Hematopoietic multipotent progenitor cell treated with erythropoietin and hydrocortisone succinate and interleukin-3 and kit ligand, for 17 days (in vitro differentiated cells): Measurements from ENCODE around the gene C1QTNF8.

Experiments
- DNase-seq: peaks from one replicate; pipeline ENCODE4 v3.0.0-alpha.2; 2015; ENCODE audit warnings: low spot score

Gene C1QTNF8

GRCh38 chr16:1096169-1097082 lies at the start of gene C1QTNF8:
C1QTNF8 (minus strand) TSS chr16:1096244; CDS start chr16:1094922, 1,322 bp downstream.
- DNase-seq, result no peak

GRCh38 chr16:1145383-1146100 lies 49.5 kb upstream of the C1QTNF8 start:
- DNase-seq, result no peak

- DNase-seq, result no peak
These were observed 48.7 kb upstream of the C1QTNF8 start for GRCh38 chr16:1144476-1145382.

GRCh38 chr16:1143761-1144450 lies 47.9 kb upstream of the C1QTNF8 start:
- no peak for DNase-seq

- DNase-seq, result no peak
These were observed 46.9 kb upstream of the C1QTNF8 start for GRCh38 chr16:1142911-1143310.

GRCh38 chr16:1141716-1142115 lies 45.7 kb upstream of the C1QTNF8 start:
- no peak for DNase-seq

GRCh38 chr16:1141191-1141590 lies 45.1 kb upstream of the C1QTNF8 start:
- no peak for DNase-seq

- DNase-seq, result no peak
These were observed 44.6 kb upstream of the C1QTNF8 start for GRCh38 chr16:1140582-1141162.

GRCh38 chr16:1137604-1138003 lies 41.6 kb upstream of the C1QTNF8 start:
- no peak for DNase-seq

- DNase-seq, result no peak
These were observed 39.4 kb upstream of the C1QTNF8 start for GRCh38 chr16:1135459-1135825.

- DNase-seq, result no peak
These were observed 38.9 kb upstream of the C1QTNF8 start for GRCh38 chr16:1134776-1135458.

GRCh38 chr16:1133810-1134520 lies 37.9 kb upstream of the C1QTNF8 start:
- no peak for DNase-seq

- no peak for DNase-seq
These were observed 37.2 kb upstream of the C1QTNF8 start for GRCh38 chr16:1133271-1133670.

- no peak for DNase-seq
These were observed 36.4 kb upstream of the C1QTNF8 start for GRCh38 chr16:1132431-1132830.

GRCh38 chr16:1131378-1131994 lies 35.4 kb upstream of the C1QTNF8 start:
- DNase-seq, result no peak

GRCh38 chr16:1130382-1130781 lies 34.3 kb upstream of the C1QTNF8 start:
- DNase-seq, result no peak

- DNase-seq, result no peak
These were observed 33.3 kb upstream of the C1QTNF8 start for GRCh38 chr16:1129106-1129960.

GRCh38 chr16:1127971-1128715 lies 32.1 kb upstream of the C1QTNF8 start:
- DNase-seq, result no peak
